ENCODE data around the gene AGO1. TPM values are rescaled to one million over a fixed set of nuclear protein-coding genes. Genes with fewer than 3 reads are reported as not detected.
"Not testable (repeated sequence)": the region's sequence is repeated elsewhere in the genome, so short reads cannot be mapped to it uniquely, and the experiment has no call there.

The AGO1 gene
- total and polyA plus RNA-seq, 2 experiments from 2014 or later: 7.6 to 22.2 TPM

DNA sequence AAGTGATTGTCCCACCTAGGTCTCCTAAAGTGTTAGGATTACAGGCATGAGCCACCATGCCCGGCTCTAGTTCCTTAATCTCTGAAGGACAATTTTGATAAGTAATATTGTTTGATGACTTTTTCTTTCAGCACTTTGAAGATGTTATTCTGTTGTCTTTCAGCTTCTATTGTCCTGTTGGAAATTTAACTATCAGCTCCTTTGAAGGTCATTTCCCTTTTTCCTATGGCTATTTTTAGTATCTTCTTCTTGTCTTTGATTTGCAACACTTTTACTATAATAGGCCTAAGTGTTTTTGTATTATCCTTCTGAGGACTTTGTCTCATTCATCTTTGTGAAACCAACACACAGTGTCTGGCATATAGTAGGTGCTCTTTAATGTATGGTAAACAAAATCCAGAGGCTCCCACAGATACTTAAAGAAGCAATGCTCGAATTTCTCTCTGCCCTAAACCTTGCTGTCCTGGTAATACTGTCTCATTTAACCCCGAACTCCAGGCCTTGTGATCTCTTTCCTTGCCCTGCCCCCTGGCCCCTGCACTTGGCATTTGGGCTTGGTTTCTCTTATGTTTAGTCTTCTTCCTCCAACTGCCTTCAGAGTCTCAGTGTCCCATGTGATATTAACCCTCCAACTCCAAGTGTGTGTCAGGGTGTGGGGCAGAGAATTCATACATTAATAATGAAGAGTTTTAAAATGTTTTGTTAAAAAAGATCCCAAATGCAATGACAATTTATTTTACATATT lies 19.0 kb upstream of the AGO1 start:
- Histone ChIP-seq H4K20me1 (ENCODE audit: insufficient read depth, poor library complexity, severe bottlenecking) (no peaks in the 10 kb centered on the region), H3K36me3 (replicated peaks; ENCODE audit: insufficient read depth, low read depth) (no peaks in the 10 kb centered on the region), H3K9me2 (replicated peaks; ENCODE audit: insufficient read depth) (no peaks in the 10 kb centered on the region), H2AFZ (no peak overlapping the region), H3K79me2 (no peaks in the 10 kb centered on the region), H3K27me3 (no peaks in the 10 kb centered on the region), H3K27ac (no peak overlapping the region), H3K4me3 (no peak overlapping the region), H3K4me2 (no peak overlapping the region), H3K4me1 (ENCODE audit: insufficient read depth) (no peaks in the 10 kb centered on the region), H3K9me3 (ENCODE audit: low read depth) (no peaks in the 10 kb centered on the region)
- 65% methylated on average over 3 of the region's 3 CpGs for WGBS (ENCODE audit: low lambda C conversion rate, missing lambda C conversion rate)
- DNase-seq (ENCODE audit: low spot score): no peak
- TF ChIP-seq EZH2phosphoT487 (IDR thresholded peaks at IDR 0.05; ENCODE audit: low read depth, severe bottlenecking, unreplicated experiment) (no peak), EZH2 (IDR thresholded peaks at IDR 0.05; ENCODE audit: borderline replicate concordance) (no peak)
- TF ChIP-seq, protein P1, sequence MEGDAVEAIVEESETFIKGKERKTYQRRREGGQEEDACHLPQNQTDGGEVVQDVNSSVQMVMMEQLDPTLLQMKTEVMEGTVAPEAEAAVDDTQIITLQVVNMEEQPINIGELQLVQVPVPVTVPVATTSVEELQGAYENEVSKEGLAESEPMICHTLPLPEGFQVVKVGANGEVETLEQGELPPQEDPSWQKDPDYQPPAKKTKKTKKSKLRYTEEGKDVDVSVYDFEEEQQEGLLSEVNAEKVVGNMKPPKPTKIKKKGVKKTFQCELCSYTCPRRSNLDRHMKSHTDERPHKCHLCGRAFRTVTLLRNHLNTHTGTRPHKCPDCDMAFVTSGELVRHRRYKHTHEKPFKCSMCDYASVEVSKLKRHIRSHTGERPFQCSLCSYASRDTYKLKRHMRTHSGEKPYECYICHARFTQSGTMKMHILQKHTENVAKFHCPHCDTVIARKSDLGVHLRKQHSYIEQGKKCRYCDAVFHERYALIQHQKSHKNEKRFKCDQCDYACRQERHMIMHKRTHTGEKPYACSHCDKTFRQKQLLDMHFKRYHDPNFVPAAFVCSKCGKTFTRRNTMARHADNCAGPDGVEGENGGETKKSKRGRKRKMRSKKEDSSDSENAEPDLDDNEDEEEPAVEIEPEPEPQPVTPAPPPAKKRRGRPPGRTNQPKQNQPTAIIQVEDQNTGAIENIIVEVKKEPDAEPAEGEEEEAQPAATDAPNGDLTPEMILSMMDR (IDR thresholded peaks at IDR 0.05; ENCODE audit: poor library complexity): no peak

DNA sequence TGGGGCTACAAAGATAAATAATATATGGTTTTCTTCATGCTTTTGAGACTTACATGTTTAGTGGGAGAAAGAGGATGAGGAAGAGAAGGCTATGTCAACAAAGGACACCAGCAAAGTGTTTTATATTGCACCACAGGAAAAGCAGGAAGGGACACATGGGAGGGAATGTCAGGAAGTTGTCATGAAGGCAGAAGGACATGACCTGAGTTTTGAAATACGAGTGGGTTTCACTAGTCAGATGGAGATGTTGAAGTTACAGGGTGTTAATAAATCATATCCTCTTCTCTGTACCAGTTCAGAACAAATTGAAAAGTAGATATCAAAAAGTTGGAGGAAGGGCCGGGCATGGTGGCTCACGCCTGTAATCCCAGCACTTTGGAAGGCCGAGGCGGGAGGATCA lies 18.2 kb upstream of the AGO1 start:
- Histone ChIP-seq H3K79me2 (no peaks in the 10 kb centered on the region), H2AFZ (no peak overlapping the region), H3K4me2 (no peak overlapping the region), H3K27ac (no peak overlapping the region), H3K9me2 (replicated peaks; ENCODE audit: insufficient read depth) (no peaks in the 10 kb centered on the region), H3K4me3 (no peak overlapping the region), H3K36me3 (replicated peaks; ENCODE audit: insufficient read depth, low read depth) (no peaks in the 10 kb centered on the region), H3K27me3 (no peaks in the 10 kb centered on the region), H3K9me3 (ENCODE audit: low read depth) (no peaks in the 10 kb centered on the region), H3K4me1 (ENCODE audit: insufficient read depth) (no peaks in the 10 kb centered on the region), H4K20me1 (ENCODE audit: insufficient read depth, poor library complexity, severe bottlenecking) (no peaks in the 10 kb centered on the region)
- no peak for TF ChIP-seq EZH2phosphoT487 (IDR thresholded peaks at IDR 0.05; ENCODE audit: low read depth, severe bottlenecking, unreplicated experiment)
- 89% methylated on average over 5 of the region's 5 CpGs for WGBS (ENCODE audit: low lambda C conversion rate, missing lambda C conversion rate)
- no peak for DNase-seq (ENCODE audit: low spot score)

DNA sequence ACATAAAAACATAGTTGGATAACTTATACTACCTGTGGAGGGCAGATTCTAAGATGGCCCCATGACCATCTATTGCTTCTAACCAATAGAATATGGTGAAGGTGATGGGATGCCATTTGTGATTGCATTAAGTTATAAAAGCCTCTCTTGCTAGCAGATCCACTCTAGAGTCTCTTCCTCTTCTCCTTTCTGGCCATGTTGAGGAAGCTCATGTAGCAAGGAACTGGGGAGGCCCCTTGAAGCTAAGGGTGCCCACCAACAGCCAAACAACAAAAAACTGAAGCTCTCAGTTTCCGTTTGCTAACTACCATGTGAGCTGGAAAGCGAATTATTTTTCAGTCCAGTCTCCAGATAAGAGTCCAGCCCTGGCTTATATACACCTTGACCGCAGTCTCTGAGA lies 16.0 kb upstream of the AGO1 start:
- Histone ChIP-seq H3K9me2 (replicated peaks; ENCODE audit: insufficient read depth) (no peaks in the 10 kb centered on the region), H2AFZ (no peak overlapping the region), H3K27me3 (no peaks in the 10 kb centered on the region), H3K4me1 (ENCODE audit: insufficient read depth) (no peaks in the 10 kb centered on the region), H3K9me3 (ENCODE audit: low read depth) (no peaks in the 10 kb centered on the region), H4K20me1 (ENCODE audit: insufficient read depth, poor library complexity, severe bottlenecking) (no peaks in the 10 kb centered on the region), H3K27ac (no peak overlapping the region), H3K79me2 (no peaks in the 10 kb centered on the region), H3K36me3 (replicated peaks; ENCODE audit: insufficient read depth, low read depth) (no peaks in the 10 kb centered on the region), H3K4me2 (no peak overlapping the region), H3K4me3 (no peak overlapping the region)
- WGBS (ENCODE audit: low lambda C conversion rate, missing lambda C conversion rate): 74% methylated on average over 3 of the region's 3 CpGs
- no peak for DNase-seq (ENCODE audit: low spot score)
- TF ChIP-seq EZH2phosphoT487 (IDR thresholded peaks at IDR 0.05; ENCODE audit: low read depth, severe bottlenecking, unreplicated experiment): no peak
- TF ChIP-seq EZH2 (IDR thresholded peaks at IDR 0.05; ENCODE audit: borderline replicate concordance): no peak
- TF ChIP-seq, protein P1 (IDR thresholded peaks at IDR 0.05; ENCODE audit: poor library complexity): no peak

DNA sequence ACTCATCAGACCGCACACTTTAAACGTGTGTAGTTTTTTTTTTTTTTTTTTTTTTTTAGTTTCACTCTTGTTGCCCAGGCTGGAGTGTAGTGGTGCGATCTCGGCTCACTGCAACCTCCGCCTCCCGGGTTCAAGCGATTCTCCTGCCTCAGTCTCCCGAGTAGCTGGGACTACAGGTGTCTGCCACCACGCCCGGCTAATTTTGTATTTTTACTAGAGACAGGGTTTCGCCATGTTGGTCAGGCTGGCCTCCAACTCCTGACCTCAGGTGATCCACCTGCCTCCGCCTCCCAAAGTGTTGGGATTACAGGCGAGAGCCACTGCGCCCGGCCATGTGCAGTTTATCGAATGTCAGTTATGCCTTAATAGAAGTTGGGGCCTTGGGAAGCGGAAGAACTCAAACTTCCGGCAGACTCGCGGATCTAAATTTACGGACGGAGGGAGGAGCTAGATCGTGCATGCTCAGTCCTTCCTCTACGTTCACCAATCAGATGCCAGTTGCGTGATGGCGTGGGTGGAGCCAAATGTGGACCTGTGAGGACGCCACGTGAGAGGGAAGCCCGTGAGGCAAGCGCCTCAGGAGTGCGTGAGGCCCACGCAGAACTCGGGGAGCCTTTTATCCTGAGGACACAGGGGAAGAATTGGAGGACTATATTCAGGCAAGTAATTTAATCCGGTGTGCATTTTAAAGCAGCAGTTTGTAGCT lies 13.6 kb upstream of the AGO1 start:
- H4K20me1 ChIP-seq (ENCODE audit: insufficient read depth, poor library complexity, severe bottlenecking); H3K79me2 ChIP-seq; H3K27me3 ChIP-seq; H3K4me1 ChIP-seq (ENCODE audit: insufficient read depth); H3K9me2 ChIP-seq (replicated peaks; ENCODE audit: insufficient read depth); H3K27ac ChIP-seq; H3K4me2 ChIP-seq; H3K4me3 ChIP-seq; H3K36me3 ChIP-seq (replicated peaks; ENCODE audit: insufficient read depth, low read depth); DNase-seq (ENCODE audit: low spot score); H3K9me3 ChIP-seq (ENCODE audit: low read depth); H2AFZ ChIP-seq: not testable (repeated sequence)
- 93% methylated on average over 34 of the region's 34 CpGs for WGBS (ENCODE audit: low lambda C conversion rate, missing lambda C conversion rate)
